GM21423 (cell line): ENCODE measurements around the gene CDC20B.
"Not testable (repeated sequence)": the region's sequence is repeated elsewhere in the genome, so short reads cannot be mapped to it uniquely, and the experiment has no call there.

ENCODE experiments used
- ATAC-seq: cut with Tn5 transposase; IDR thresholded peaks from one replicate; pipeline ENCODE4 v1.9.1; 2021; ENCODE audit warnings: mild to moderate bottlenecking, moderate library complexity; ENCODE audit not compliant: unreplicated experiment

CDC20B gene

DNA sequence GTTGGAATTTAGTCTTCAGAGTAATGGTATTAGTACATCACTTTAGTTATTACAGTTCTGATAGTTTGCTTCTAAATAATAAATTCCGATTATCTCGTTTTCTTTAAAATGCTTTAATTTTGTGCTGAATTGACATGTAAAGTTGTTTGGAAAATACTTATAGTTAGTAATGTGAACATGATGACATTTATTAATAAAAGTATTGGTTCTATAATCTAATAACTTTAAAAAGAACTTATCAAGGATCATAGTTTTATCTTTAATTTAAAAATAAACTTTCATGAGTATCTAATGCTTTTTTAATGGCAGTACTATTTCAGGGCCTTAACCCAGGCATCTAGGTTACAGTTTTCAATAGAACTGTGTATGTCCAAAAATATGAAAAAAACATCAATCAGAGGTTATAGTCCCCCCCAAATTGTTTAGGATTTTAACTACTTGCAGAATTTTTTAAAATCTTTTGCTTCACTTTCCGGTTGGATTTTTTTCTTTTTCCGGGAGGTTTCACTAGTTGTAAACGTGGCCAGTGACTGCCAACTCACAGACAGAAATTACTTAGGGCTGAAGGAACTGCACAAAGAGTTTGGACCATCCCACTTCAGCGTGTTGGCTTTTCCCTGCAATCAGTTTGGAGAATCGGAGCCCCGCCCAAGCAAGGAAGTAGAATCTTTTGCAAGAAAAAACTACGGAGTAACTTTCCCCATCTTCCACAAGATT lies 12.3 kb downstream of the CDC20B start:
- ATAC-seq = no peak

DNA sequence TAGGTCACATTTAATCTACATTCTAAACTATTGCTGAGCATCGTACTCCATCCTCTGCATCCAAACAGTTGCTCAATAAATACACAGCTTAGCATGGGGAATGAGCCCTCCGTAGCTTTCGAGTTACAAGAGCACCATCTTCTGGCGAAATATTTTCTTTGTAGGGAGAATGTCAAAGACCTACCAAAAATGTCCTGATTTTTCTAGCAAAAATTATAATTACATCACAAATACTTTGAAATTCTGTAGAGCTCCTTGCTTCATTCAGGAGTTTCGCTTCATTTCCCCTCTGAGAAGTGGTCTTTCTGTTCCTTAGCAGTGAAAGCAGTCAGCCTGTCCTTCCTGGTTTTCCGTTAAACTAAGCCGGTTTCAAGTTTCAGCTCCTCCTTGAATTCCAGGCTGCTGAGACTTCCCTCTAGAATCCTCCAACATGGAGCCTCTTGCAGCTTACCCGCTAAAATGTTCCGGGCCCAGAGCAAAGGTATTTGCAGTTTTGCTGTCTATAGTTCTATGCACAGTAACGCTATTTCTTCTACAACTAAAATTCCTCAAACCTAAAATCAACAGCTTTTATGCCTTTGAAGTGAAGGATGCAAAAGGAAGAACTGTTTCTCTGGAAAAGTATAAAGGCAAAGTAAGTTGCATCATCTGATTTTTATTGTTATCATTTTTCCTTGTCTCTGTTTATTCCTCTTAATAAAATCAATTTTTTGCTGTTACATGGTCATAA lies 13.0 kb downstream of the CDC20B start, which contains the start of gene GPX8:
GPX8 (plus strand) TSS at position 409 of the 730 bp plus-strand sequence; CDS start at position 431, 22 bp downstream.
- ATAC-seq = no peak

DNA sequence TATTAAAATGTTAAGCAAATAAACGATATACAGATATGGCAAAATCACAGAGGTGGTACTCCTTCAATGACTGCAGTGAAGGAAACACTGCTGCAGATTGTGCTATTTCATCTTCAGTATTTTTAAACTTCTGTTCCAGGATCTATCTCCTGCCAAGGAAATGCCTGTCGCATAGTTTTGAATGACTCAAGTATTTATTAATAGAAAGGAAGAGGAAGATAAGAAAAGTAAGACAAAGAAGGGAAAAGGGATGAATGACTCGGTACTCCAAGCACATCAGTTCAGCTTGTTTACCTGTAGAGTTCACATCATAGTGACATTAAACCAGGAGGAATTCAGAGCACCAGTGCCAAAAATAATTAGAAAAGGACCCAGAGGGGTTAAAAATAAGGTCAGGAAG lies 18.1 kb downstream of the CDC20B start:
- ATAC-seq = no peak

DNA sequence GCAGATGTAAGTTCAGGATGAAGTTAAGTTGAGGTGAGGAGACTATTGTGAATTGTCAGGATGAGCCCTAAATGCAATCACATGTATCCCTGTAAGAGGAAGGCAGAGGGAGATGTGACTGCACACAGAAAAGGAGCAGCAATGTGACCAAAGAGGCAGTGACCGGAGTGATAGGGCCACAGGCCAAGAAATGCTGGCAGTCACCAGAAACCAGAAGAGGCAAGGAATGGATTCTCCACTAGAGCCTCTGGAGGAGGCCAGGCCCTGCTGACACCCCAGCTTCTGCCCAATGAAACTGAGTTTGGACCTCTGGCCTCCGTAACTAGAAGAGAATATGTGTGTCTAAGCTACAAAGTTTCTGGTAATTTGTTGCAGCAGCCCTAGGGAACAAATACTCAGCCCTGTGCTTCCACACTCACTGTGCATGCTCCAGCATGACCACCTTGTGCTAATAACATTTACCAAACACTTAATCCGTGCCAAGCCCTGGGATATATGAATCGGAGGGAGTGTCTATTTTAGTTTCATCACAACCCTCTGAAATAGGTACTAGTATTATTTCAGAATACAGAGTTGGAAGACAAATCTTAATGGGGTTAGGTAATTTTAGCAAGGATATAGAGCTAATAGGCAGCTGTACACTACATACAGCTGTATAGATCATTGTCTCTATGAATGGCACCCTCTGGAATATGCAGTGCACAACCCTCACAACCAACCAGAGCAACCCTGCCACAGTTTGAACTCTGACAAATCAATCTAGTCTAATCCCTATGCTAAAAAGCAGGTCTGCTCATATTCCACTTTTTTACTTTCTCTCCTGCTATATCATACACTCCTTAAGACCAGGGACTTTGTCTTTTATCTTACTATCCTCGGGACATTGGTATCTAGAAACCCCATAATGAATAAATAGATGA lies 20.8 kb downstream of the CDC20B start:
- ATAC-seq = no peak

DNA sequence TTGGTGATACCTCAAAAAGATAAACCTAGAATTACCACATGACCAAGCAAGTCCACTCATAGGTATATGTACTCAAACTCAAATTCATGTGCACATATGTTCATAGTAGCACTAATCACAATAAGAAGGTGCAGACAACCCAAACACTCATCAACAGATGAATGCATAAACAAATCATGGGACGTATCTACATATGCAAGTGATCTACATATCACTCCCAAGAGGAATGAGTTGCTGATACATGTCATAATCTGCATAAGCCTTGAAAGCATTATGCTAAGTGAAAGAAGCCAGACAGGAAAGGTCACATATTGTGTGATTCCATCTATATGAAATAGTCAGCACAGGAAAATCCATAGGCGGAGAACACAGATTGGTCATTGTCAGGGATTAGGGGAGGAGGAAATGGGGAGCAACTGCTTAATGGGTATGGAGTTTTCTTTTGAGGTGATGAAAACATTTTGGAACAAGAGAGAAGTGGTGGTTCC lies 23.6 kb downstream of the CDC20B start:
- no peak for ATAC-seq

DNA sequence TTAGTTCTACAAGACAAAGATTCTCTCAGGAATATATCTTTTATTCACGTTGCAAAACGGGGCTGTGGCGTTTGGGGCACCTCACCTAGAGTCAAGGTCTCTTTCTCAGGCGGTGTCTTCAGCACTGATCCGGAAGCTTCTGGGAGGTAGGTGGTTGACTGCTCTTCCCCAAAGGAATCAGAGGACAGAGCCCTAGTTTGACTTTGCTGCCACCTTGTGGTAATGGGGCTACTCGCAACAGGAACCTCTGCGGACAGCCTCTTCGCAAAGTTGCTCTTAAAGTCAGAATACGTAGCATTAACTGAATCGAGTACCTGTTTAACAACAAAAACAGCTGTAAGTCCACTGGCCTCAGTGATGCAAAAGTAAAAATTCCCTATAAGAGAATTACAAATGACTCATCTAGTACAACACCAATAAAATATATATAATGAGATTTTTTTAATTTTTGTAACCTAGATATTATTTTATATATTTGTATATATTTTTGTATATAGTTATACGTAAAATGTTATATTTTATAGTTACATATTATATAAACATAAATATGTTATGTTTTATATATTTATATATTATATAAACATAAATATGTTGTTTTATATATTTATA lies 26.3 kb downstream of the CDC20B start:
- peak; percentile 87 for ATAC-seq

DNA sequence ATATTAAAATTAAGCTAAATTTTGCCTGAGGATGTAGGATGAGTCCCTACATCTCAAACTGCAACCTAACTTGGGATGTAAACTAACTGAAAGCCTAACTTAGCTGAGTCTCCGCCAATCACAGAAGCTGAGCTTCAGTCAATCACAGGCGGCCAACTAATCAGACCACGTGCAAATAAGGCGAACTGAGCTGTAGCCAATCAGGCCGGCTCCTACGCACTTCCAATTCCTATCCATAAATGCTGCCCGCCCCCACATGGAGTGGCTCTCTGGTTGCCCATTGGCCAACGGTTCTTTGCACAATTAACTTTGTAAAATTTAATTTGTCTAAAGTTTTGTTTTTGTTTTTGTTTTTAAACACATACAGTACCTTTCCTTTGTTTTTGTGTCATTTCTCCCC lies 26.9 kb downstream of the CDC20B start:
- no peak for ATAC-seq

DNA sequence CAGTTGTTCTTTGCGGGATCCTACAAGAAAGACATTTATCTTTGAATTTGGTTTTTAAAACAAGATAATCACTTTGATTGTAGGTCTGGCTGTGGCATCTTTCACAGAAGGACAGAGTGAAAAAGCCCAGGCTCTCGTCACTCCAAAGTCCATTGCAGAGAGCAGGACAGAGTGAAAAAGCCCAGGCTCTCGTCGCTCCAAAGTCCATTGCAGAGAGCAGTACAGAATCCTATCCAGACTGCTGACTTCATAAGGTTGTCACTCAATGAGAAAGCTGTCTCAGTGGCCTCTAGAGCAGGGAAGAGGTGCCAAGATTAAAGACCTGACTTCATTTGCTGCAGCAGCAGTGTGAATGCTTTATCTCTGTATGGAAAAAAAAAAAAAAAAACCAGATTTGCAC lies 29.4 kb downstream of the CDC20B start:
- no peak for ATAC-seq

DNA sequence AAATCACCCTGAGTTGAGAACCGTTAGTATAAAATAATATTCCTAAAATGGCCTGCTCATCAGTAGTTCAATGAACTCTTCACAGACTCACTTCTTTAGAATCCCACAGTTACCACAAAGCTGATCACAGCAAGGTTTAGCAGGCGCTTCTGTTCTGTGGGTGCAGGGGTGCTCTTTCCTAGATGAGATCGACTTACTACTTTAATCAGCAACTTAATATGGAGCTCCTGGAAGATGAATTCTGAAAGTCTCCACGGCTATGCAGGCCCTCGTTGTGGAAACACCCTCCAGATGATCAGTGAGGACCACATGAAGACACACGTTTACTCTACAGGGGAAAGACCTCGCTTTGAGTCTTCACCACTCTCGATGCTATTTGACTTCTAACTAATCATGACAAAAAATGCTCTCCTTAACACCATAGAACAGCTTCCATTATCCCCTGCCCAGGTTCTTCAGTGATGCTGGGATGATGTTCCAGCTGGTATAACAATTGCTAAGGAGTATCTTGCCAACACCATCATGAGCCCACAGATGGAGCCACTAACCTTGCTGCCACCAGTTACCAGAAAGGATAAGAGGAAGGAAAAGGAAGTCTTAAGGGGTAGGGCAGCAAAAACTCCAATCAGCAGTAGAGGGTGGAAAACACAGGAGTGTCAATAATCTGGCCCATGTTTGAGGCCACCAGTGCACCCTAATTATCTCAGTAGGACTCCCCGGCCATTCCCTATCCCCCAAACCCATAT lies 30.9 kb downstream of the CDC20B start:
- ATAC-seq = no peak

DNA sequence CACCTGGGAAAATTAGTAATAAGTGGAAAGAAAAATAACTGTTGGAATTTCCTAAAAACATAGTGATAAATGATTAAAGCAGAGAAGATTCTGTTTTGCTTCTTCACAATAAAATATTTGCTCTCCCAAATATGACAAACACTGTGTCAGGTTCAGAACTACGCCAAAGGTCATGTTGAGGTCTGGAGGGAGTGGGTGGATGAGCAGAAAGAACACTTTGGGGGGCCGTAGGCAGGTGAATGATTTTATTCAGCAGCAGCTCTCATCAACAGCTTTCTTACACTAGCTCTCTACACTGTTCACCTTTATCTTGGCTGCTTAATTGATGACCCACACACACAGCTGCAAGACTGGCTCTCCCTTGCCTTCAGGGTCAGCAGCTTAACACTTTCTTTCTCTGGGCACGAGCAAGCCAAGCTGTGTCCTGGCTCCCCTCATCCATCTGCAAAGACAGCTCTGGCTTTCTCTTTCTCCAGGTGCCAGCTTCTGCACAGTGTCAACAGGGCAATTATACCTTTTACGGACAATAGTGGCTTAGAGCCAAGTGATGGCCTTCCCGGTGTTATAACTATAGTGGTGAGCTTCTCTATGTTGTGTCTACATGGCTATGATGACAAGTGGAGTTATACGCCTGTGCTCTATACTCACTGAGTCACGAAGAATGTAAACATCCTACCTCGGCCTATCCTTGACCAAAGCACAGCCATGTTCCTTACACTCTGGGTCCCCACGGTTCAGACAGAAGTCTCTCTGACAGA lies 31.9 kb downstream of the CDC20B start:
- ATAC-seq = no peak

DNA sequence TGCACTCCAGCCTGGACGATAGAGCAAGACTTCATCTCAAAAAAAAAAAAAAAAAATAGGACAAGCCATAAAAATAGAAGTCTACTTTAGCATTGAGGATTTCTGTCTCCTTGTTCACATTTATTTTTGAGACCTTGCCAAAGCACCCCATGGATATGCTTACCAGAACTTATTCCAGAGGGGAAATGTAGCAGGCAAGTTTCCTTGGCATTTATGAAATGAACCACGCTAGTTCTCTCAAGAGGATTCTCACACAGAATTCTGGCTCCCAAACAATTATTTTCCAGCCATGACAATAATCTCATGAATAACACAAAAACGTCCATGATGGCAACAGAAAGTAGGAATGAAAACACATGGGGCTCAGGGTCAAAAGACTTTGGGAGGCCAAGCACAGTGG lies 36.5 kb downstream of the CDC20B start:
- ATAC-seq = no peak

DNA sequence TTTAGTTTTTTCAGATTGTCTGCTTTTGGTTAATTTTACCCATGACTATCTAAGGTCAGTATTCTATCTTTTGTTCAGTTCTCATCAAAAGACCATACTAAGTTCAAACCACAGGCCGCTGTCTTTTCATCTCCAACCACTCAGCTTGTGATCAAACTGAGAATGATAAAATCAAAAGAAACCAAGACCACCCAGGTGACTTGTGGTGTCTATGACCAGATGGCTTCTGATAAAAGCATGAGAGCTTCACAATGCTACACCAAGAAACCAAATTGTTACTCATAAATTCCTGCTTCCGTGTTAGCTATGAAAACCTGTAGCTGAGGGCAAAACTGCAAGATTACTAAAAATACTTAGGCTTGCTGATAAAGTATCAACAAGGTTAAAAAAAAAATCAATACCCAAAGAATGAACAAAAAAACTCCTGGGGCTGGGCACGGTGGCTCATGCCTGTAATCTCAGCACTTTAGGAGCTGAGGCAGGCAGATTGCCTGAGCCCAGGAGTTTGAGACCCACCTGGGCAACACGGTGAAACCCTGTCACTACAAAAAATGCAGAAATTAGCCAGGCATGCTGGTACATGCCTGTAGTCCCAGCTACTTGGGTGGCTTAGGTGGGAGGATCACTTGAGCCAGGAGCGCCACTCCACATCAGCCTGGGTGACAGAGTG lies 38.8 kb downstream of the CDC20B start:
- no peak for ATAC-seq

DNA sequence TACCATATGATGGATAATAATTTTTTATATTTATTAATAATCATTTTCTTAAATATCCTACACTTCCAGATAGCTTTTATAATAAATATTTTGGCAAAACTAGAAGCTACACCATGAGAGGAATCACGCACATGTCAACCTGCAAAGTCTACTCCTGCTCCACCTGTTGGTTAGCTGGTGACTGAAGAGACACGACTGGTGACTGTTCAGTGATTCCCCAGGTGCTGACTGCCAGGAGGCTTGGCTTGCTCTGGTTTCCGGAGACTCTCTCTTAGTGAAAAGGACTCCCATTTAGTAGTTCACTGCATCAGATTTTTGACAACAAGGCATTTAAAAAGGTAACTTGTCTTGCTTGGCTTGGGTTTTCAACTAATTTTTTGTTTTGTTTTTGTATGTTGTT lies 49.6 kb downstream of the CDC20B start:
- no peak for ATAC-seq

DNA sequence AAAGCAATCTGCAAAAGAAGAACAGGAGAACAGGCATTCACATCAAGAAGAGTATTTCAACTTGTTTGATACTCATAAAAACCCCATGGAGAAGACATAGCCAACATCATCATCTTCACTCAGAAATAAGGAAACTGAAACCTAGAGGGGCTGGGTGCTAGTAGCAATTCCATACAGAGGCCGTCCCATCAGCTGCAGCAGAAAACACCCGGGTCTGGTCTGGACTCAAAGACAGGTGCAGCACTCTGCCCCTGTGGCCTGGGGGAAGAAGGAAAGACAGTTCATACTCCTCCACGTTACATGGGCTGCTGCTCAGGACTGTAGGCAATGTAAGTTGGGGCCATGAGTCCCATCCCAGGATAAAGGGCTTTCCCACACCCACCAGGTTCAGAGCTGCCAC lies 58.9 kb downstream of the CDC20B start:
- ATAC-seq = no peak

DNA sequence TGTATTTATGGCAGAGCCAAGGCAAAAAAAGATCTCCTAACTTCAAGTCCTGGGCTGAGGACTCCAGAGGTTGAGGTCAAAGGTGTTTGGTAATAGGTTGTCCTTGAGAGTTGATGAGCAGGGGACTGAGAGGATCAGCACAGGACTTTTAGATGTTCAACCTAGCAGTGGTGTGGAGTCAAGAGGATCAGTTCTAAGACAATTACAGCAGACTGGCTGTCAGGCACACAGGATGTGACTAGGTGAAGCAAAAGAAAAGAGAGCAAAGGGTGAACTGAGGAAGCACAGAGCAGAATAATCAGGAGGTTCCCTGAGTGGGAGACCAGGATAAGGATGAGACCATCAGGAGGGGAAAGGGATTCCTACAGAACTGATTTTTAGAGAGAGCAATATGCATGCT lies 59.6 kb downstream of the CDC20B start:
- no peak for ATAC-seq

DNA sequence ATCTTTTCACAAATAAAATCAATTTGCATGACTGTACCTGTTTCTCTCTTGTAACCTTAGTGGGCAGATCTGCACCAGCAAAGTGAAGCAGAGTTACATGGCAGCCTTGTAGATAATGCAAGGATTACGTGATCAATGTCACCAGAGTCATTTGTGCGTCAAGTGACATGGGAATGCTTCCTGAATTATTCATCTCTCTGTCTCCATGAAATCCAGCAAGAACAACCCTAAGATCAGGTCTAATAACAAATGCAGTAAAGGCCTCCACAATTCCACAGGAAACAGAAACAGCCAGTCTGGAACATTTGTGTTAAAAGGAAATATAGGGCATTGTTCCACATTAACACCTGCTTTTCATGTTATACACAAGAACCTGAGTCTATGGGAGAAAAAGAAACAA lies 62.8 kb downstream of the CDC20B start:
- no peak for ATAC-seq

DNA sequence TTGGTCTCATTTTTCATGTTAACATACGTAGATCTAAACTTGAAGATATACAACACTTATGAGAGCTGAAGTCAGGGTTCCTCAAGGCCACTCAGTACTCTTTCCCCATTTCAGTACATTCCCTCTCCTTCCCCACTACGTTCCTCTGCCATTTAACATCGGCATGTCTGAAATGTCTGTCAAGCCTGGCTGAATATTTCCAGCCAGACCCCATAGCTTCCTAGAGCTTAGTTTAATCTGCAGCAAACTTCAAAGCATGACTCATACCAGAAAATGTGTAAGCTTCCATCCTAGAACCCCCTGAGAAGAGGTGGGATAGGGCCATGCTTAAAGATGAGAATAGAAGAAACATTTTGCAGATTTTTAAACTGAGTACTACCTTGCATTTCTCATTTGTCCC lies 64.3 kb downstream of the CDC20B start:
- ATAC-seq = no peak

DNA sequence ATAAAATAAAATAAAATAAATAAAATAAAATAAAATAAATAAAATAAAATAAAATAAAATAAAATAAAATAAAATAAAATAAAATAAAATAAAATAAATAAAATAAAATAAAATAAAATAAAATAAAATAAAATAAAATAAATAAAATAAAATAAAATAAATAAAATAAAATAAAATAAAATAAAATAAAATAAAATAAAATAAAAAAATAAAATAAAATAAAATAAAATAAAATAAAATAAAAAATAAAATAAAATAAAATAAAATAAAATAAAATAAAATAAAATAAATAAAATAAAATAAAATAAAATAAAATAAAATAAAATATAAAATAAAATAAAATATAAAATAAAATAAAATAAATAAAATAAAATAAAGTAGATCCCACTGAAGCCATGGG lies 67.0 kb downstream of the CDC20B start:
- ATAC-seq = not testable (repeated sequence)
